ENCODE measurements around the gene LDB2.
"Not testable (repeated sequence)": the region's sequence is repeated elsewhere in the genome, so short reads cannot be mapped to it uniquely, and the experiment has no call there.

LDB2 gene

DNA sequence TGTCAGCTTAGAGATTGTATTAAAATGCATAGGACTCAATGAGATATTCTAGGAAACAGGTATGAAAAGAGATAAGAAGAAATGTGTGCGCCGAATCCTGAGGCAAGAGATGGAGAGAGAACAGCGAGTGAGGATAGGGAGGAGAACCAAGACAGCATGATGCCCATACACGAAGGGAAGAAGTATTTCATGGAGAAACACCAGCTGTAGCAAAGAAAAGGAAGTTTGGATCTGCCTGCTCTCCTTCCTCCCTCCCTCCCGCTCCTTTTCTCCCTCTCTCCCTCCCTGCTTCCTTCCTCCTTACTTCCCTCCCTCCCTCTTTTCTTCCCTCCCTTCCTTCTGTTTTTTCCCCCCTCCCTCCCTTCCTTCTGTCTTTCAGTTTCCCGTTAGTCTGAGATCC lies 353.6 kb downstream of the LDB2 start:
- no peaks in the 10 kb centered on the region for H3K36me3 ChIP-seq (ENCODE audit: control insufficient read depth, insufficient read depth, low read length)
- H3K9me3 ChIP-seq (ENCODE audit: control insufficient read depth, insufficient read depth, low read length), result no peaks in the 10 kb centered on the region
- H3K27me3 ChIP-seq (ENCODE audit: control insufficient read depth, insufficient read depth, low read length), result no peaks in the 10 kb centered on the region
- no peak overlapping the region for H3K9ac ChIP-seq (ENCODE audit: low read depth, low read length)
- H3K4me3 ChIP-seq (ENCODE audit: low read depth, low read length), result no peak overlapping the region
- no peaks in the 10 kb centered on the region for H3K4me1 ChIP-seq (ENCODE audit: control insufficient read depth, insufficient read depth, low read length)

DNA sequence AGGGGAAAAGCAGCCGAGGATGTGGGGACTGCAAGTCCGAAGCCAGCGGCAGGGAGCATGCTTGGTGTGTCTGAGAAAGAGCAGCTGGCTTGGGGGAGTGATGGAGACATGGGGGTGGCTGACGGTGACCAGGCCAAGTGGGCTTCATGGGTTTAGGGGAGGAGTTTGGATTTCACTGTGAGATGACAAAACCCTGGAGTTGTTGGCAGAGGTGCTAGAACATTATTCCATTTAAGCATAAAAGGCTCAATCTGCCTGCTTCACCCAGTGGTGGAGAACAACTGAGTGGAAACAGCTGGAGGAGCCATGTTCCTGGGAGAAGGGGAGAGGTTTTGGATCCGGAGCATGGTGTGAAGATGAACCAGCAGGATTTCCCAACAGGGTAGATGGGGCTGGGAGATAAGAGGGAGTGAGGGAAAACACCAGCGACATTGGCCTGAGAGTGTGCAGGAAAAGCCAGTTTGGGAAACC lies 354.2 kb downstream of the LDB2 start:
- Histone ChIP-seq H3K36me3 (ENCODE audit: control insufficient read depth, insufficient read depth, low read length) (no peaks in the 10 kb centered on the region), H3K9ac (ENCODE audit: low read depth, low read length) (no peak overlapping the region), H3K27me3 (ENCODE audit: control insufficient read depth, insufficient read depth, low read length) (no peaks in the 10 kb centered on the region), H3K4me3 (ENCODE audit: low read depth, low read length) (no peak overlapping the region), H3K4me1 (ENCODE audit: control insufficient read depth, insufficient read depth, low read length) (no peaks in the 10 kb centered on the region), H3K9me3 (ENCODE audit: control insufficient read depth, insufficient read depth, low read length) (no peaks in the 10 kb centered on the region)

DNA sequence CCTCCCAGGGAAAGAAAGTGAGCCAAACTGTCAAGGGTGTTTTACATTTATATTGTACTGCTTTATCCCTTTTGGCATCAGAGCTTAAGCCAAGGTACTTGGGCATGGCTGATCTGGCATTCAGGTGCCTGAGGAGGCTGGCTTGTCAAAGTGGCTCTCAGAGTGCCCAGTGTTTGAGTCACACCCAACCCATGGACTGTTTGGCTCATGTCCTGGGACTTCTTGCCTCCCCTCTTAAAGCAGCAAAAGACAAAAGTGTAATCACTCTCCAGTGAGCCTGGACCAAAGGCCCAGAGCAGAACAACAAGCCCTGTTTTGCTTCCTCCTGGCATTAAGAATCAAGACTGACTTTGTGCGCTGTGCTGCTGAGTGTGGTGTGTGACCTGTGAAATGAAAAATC lies 360.5 kb downstream of the LDB2 start:
- H3K4me1 ChIP-seq (ENCODE audit: control insufficient read depth, insufficient read depth, low read length), result no peaks in the 10 kb centered on the region
- no peaks in the 10 kb centered on the region for H3K36me3 ChIP-seq (ENCODE audit: control insufficient read depth, insufficient read depth, low read length)
- no peak overlapping the region for H3K4me3 ChIP-seq (ENCODE audit: low read depth, low read length)
- no peak overlapping the region for H3K9ac ChIP-seq (ENCODE audit: low read depth, low read length)
- no peaks in the 10 kb centered on the region for H3K9me3 ChIP-seq (ENCODE audit: control insufficient read depth, insufficient read depth, low read length)
- no peaks in the 10 kb centered on the region for H3K27me3 ChIP-seq (ENCODE audit: control insufficient read depth, insufficient read depth, low read length)

DNA sequence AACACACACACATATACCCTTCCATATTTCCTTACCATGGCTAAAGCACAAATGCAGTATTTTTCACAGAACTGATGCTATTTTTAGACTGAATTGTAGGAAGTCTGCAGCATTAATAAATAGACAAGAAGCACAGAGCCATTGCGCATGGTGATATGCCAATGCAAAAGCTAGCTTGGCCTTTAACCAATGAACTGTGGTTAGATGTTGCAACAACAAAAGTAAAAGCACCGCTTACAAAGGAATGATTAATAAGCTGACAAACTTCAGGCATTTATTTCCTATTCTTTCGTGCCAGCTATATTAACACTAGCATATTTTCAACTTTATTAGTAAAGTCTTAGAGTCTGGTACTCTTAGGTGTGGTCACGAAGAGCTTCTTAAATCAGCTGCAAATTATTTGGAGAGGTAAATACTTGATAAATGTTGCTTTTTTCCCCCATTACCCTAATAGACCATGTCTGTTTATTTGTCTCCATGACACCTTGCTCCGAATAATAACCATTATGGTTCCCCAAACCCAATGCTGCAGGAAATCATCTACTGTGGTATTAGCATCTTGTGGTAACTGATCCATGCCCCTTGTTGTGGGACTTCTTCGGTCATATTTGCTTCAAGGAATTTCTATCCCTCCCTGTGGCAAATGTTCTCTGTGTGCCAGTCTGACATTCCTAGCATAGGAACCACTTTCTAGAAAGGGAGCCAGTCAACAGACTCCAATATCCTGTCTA lies 366.0 kb downstream of the LDB2 start:
- no peak overlapping the region for H3K9ac ChIP-seq (ENCODE audit: low read depth, low read length)
- no peaks in the 10 kb centered on the region for H3K27me3 ChIP-seq (ENCODE audit: control insufficient read depth, insufficient read depth, low read length)
- no peak overlapping the region for H3K4me3 ChIP-seq (ENCODE audit: low read depth, low read length)
- no peaks in the 10 kb centered on the region for H3K36me3 ChIP-seq (ENCODE audit: control insufficient read depth, insufficient read depth, low read length)
- H3K4me1 ChIP-seq (ENCODE audit: control insufficient read depth, insufficient read depth, low read length), result no peaks in the 10 kb centered on the region
- no peaks in the 10 kb centered on the region for H3K9me3 ChIP-seq (ENCODE audit: control insufficient read depth, insufficient read depth, low read length)

DNA sequence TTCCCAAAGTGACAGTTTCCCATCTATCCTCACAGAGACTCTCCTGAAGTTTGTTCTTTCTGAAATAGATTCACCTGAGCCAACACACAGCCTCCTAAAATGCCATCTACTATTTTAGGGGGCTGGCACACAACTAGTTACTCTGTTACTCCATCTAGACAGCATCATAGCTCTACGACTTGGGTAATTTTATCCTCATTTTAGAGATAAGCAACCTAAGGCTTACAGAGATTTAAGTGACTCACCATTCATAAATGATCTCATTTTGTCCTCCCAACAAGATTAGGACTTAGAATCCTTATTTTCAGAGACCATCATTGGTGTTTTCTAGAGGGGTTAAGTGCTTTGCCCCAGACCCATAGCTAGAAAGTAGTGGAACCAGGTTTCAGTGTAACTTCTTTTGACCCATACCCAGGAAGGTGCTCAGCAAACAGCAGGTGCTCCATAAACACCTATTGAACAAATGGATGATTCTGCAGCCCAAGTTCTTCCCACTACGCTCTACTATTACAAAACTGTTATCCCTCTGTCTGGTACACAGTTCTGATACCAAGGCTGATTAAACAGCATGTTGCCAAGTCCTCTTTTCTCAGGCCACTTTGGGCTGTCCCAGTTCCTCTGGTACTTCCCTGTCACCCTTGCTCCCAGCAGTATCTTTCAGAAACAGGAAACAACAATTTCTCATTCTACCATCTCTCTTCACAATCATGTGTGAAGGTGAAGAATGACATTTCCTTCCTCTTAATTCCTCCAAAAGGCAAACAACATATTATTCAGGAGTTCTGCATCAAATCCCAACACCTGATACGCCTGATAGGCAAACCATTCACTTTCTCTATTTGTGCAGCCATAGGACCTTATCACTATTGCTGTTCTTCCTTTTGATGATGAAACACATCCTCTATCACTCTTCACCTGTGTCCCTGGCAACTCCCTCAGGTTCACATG lies 367.5 kb downstream of the LDB2 start:
- H3K36me3 ChIP-seq (ENCODE audit: control insufficient read depth, insufficient read depth, low read length), result no peaks in the 10 kb centered on the region

DNA sequence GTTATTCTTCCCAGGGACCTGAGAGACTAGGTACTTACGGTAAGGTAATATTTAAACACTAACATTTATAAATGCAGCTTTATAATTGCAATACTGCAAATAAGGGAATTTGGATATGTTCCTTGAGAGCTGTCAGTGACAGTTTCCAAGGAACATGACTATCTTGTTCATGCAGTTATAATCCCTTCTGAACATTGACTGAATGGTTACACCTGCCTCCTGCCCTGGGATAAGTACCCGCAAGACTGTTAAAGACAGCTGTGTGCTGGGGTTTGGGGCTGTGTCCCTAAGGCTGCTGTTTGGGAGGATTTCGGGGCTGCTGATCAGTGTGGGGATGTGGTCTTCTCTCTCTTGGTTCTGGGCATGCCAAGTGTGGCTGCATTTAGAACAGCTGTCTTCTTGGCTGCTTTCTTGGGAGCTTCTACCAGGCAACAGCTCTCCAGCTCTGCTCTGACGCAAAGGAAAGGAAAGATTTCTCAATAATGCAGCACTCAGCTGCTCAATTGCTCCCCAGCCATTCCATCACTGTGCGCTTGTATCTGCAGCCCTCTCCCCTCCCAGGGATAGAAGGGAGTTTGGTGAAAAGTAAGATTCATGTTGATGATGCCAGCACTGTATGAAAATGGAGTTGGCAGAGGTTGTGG lies 373.4 kb downstream of the LDB2 start:
- H3K9ac ChIP-seq (ENCODE audit: low read depth, low read length), result no peak overlapping the region
- no peaks in the 10 kb centered on the region for H3K36me3 ChIP-seq (ENCODE audit: control insufficient read depth, insufficient read depth, low read length)
- H3K9me3 ChIP-seq (ENCODE audit: control insufficient read depth, insufficient read depth, low read length), result no peaks in the 10 kb centered on the region
- H3K4me1 ChIP-seq (ENCODE audit: control insufficient read depth, insufficient read depth, low read length), result no peaks in the 10 kb centered on the region
- H3K27me3 ChIP-seq (ENCODE audit: control insufficient read depth, insufficient read depth, low read length), result no peaks in the 10 kb centered on the region
- H3K4me3 ChIP-seq (ENCODE audit: low read depth, low read length), result no peak overlapping the region

More for the DNA sequence above, 367.5 kb downstream of the LDB2 start:
- Histone ChIP-seq H3K9me3 (ENCODE audit: control insufficient read depth, insufficient read depth, low read length) (no peaks in the 10 kb centered on the region), H3K27me3 (ENCODE audit: control insufficient read depth, insufficient read depth, low read length) (no peaks in the 10 kb centered on the region), H3K9ac (ENCODE audit: low read depth, low read length) (no peak overlapping the region), H3K4me3 (ENCODE audit: low read depth, low read length) (no peak overlapping the region), H3K4me1 (ENCODE audit: control insufficient read depth, insufficient read depth, low read length) (no peaks in the 10 kb centered on the region)

DNA sequence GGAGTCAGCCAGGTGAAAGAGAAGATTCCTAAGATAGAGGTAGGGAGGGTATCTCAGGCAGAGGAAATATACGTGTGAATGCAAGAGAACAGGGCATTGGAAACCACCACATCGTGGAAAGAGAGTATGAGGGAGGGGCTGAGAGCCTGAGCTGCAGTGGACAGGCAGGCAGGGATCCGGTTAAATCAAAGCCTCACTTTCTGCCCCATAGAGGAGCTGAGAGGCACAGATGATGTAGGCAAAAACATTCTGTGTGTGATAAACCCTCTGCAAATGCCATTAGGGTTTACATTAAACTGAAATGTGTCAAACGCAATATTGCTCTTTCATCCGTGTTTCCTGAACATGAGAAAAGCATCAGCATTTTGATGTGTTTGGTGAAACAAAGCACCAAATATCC lies 374.0 kb downstream of the LDB2 start:
- H3K4me1 ChIP-seq (ENCODE audit: control insufficient read depth, insufficient read depth, low read length), result no peaks in the 10 kb centered on the region

DNA sequence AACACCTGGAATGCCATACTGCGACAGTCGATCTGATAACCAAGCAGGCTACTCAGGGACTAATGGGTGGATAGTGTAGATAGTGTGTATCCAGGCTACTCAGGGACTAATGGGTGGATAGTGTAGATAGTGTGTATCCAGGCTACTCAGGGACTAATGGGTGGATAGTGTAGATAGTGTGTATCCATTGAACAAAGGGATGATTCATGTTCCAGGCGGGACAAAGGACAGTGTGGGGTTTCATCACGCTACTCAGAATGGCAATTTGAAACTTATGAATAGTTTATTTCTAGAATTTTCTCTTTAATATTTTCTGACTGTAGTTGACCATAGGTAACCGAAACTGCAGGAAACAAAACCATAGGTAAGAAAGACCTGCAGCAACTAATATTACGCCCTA lies 374.9 kb downstream of the LDB2 start:
- not testable (repeated sequence) for H3K4me1 ChIP-seq (ENCODE audit: control insufficient read depth, insufficient read depth, low read length); H3K4me3 ChIP-seq (ENCODE audit: low read depth, low read length); H3K36me3 ChIP-seq (ENCODE audit: control insufficient read depth, insufficient read depth, low read length); H3K27me3 ChIP-seq (ENCODE audit: control insufficient read depth, insufficient read depth, low read length); H3K9ac ChIP-seq (ENCODE audit: low read depth, low read length); H3K9me3 ChIP-seq (ENCODE audit: control insufficient read depth, insufficient read depth, low read length)

More for the DNA sequence above, 374.0 kb downstream of the LDB2 start:
- Histone ChIP-seq H3K27me3 (ENCODE audit: control insufficient read depth, insufficient read depth, low read length) (no peaks in the 10 kb centered on the region), H3K36me3 (ENCODE audit: control insufficient read depth, insufficient read depth, low read length) (no peaks in the 10 kb centered on the region), H3K4me3 (ENCODE audit: low read depth, low read length) (no peak overlapping the region), H3K9me3 (ENCODE audit: control insufficient read depth, insufficient read depth, low read length) (no peaks in the 10 kb centered on the region), H3K9ac (ENCODE audit: low read depth, low read length) (no peak overlapping the region)

DNA sequence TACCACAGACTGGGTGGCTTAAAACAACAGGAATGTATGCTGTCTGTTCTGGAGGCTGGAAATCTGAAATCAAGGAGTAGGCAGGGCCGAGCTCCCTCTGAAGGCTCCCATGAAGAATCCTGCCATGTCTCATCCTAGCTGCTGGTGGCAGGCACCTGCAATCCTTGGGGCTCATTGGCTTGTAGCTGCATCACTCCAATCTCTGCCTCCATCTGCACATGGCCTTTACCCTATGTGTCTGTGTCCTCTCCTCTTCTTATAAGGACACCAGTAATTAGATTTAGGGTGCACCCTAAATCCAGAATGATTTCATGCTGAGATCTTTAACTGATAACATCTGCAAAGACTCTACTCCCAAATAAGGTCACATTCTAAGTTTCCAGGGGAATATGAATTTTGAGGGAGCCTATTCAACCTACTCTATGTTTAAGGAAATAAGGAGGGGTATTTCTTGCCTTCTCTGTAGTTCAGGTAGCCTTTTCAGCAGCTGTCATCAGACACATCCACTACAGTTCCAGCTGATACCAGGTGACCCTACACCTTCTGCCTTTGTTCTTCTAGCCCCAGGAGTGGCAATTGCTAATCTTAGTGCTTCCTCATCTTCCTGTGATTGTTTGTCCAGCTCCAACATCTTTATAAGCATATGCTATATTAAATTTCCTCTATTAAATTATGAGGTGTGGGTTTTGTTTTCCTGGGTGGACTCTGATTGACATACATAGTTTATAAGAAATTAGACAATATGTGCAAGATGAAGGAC lies 377.1 kb downstream of the LDB2 start:
- no peak overlapping the region for H3K4me3 ChIP-seq (ENCODE audit: low read depth, low read length)
- no peaks in the 10 kb centered on the region for H3K4me1 ChIP-seq (ENCODE audit: control insufficient read depth, insufficient read depth, low read length)
- H3K27me3 ChIP-seq (ENCODE audit: control insufficient read depth, insufficient read depth, low read length), result no peaks in the 10 kb centered on the region

DNA sequence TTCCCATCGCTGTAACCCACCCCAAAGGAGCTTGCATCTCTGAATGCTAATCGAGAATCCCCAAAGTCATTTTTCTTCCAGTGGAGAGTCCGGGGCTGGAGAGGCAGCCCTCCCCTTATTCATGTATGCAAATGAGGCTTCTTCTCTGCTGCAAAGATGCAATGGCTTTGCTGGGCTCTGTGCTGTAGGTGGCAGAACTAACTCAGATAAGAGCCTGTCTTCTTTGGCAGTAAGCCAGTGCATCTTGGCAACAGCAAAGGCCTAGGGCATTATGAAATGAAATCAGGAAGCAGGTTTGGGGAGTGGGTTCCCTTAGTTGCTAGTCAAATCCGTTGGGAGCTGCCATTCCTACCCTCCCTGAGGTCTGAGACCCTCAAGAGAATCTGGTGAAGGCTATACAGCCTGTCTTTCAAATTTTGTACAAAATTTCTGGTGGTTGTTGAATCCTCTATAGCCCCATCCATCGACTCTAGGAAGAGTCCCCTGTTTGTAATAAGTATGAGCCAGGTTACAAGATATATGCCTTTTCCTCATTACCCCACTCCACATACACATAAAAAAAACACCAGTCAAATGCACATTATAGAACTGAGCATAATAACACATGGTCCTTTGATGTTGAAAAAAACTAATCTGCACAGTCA lies 381.5 kb downstream of the LDB2 start:
- no peak overlapping the region for H3K4me3 ChIP-seq (ENCODE audit: low read depth, low read length)
- H3K27me3 ChIP-seq (ENCODE audit: control insufficient read depth, insufficient read depth, low read length), result no peaks in the 10 kb centered on the region
- H3K36me3 ChIP-seq (ENCODE audit: control insufficient read depth, insufficient read depth, low read length), result no peaks in the 10 kb centered on the region
- no peaks in the 10 kb centered on the region for H3K9me3 ChIP-seq (ENCODE audit: control insufficient read depth, insufficient read depth, low read length)
- no peak overlapping the region for H3K9ac ChIP-seq (ENCODE audit: low read depth, low read length)
- no peaks in the 10 kb centered on the region for H3K4me1 ChIP-seq (ENCODE audit: control insufficient read depth, insufficient read depth, low read length)

More for the DNA sequence above, 377.1 kb downstream of the LDB2 start:
- Histone ChIP-seq H3K36me3 (ENCODE audit: control insufficient read depth, insufficient read depth, low read length) (no peaks in the 10 kb centered on the region), H3K9ac (ENCODE audit: low read depth, low read length) (no peak overlapping the region), H3K9me3 (ENCODE audit: control insufficient read depth, insufficient read depth, low read length) (no peaks in the 10 kb centered on the region)

DNA sequence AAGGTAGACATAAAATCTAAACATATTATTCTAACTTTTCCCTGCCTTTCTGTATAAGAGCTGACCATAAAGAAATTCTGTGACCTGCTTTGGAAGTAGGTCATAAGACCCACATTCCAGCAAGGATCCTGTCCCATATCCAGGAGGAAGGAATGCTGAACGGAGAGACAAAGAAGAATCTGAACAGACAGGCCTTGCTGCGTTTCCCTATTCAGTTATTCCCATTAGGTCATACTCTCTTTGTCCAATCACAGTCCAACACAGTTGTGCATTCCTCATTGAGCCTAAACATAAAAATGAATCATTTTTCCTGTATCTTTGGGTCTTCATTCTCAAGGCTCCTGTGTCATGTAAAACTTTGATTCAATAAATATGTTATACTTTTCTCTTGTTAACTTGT lies 384.6 kb downstream of the LDB2 start:
- Histone ChIP-seq H3K27me3 (ENCODE audit: control insufficient read depth, insufficient read depth, low read length) (no peaks in the 10 kb centered on the region), H3K36me3 (ENCODE audit: control insufficient read depth, insufficient read depth, low read length) (no peaks in the 10 kb centered on the region), H3K4me1 (ENCODE audit: control insufficient read depth, insufficient read depth, low read length) (no peaks in the 10 kb centered on the region), H3K9ac (ENCODE audit: low read depth, low read length) (no peak overlapping the region), H3K9me3 (ENCODE audit: control insufficient read depth, insufficient read depth, low read length) (peaks cover 9% of the 10 kb centered on the region), H3K4me3 (ENCODE audit: low read depth, low read length) (no peak overlapping the region)

All from iPS-15b (cell line).